Measurements from ENCODE around the gene ULK4. TPM values are rescaled to one million over a fixed set of nuclear protein-coding genes. Genes with fewer than 3 reads are reported as not detected.

ULK4 gene
- total and polyA plus RNA-seq, 9 of the 15 experiments (the other 6 are each of a cell fraction or from before 2014, with no cell fraction given) = 3.0 to 5.9 (median 3.5) TPM

DNA sequence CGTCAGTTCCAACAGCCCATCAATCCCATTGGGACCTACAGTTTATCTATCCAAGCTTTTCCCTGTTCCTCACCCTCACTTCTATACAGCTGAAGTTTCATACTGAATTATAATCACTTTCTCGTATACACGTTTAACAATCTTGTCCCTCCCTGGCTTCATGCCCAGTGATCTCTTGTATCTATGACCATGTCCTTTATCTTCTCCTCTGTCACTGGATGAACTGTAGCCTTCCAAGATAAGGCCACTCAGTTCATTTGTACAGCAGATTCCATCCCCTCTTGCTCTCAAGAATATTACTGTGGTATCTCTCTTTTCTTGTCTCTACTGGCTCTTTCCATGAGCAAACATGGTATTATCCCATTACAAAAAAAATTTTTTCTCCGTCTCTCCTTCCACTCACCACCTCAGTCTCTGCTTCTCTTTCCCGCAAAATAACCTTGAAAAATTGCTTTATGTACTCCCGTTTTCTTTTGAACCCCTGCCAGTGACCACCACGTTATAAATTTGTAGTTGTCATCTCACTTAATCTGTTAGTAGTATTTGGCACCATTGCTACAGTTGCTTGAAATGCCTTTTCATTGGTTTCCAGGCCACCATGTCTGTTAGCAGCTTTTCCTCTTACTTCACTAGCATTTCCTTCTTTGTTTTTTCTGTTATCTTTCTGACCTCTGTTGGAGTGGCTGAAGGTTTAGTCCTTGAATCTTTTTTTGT lies 753.2 kb downstream of the ULK4 start:
- BruUV-seq (replicated peaks) = no TSS peak
- intact Hi-C loops (cut with micrococcal nuclease) = loop anchor here (10.0 kb wide), 1 partner anchor 624 kb away; no protein-coding TSS in a partner anchor
- in situ Hi-C loops (cut with MboI) = no loop called here
- DNase-seq (ENCODE audit: extremely low read depth in 1 of 4, low spot score in 3 of 4) = peak in 2 of 4 experiments; percentile 22 to 59
- WGBS (ENCODE audit: insufficient coverage, low coverage, missing lambda C conversion rate) = 12% methylated on average over 7 of the region's 7 CpGs
- Histone ChIP-seq H3K27me3 (ENCODE audit: control insufficient read depth in 2 of 2, insufficient read depth in 2 of 2, low read length in 2 of 2) (no peaks in the 10 kb centered on the region), H3K4me2 (ENCODE audit: insufficient read depth, low read length) (no peak overlapping the region), H3K4me3 (no peak overlapping the region), H3K79me2 (ENCODE audit: control insufficient read depth, insufficient read depth, low read length) (peaks cover 97% of the 10 kb centered on the region), H3K27ac (ENCODE audit: extremely low read depth, low read depth, low read length) (no peak overlapping the region), H3K36me3 (ENCODE audit: control insufficient read depth, insufficient read depth, low read length) (no peaks in the 10 kb centered on the region; the same call in 2 of the 3 replicates), H3K4me1 (replicated peaks in 1 of 2; ENCODE audit: control insufficient read depth in 2 of 2, insufficient read depth in 2 of 2, low read length in 2 of 2) (peaks cover 7 to 30% of the 10 kb centered on the region in 2 experiments; a peak in 4 of 5 replicates), H3K9ac (ENCODE audit: insufficient read depth in 1 of 2, low read depth in 2 of 2, low read length in 2 of 2) (no peak overlapping the region), H4K20me1 (replicated peaks; ENCODE audit: control insufficient read depth, insufficient read depth, low read length) (peaks cover 74% of the 10 kb centered on the region), H2AFZ (ENCODE audit: low read depth, low read length) (no peak overlapping the region), H3K9me1 (ENCODE audit: control insufficient read depth, insufficient read depth, low read length) (no peaks in the 10 kb centered on the region), H3K9me3 (replicated peaks; ENCODE audit: control insufficient read depth, insufficient read depth, low read depth, low read length) (no peaks in the 10 kb centered on the region)
- POLR2A ChIA-PET = interaction anchor here (0.6 to 5.4 kb wide), 2 partner anchors 9 to 23 kb away, joined by 3 to 33 read pairs; partner anchors contain the start of gene CTNNB1
- FAIRE-seq = peak; percentile 15
- CTCF ChIA-PET (ENCODE audit: low intra/inter-chr PET ratio) = no interaction called here
- peak; percentile 37 for ATAC-seq
- peak; percentile 34 to 47; a peak in 2 of 4 replicates for TF ChIP-seq KDM1A (IDR thresholded peaks at IDR 0.05)
- peak; percentile 37; the same call in 1 of the 2 replicates for TF ChIP-seq JUND (IDR thresholded peaks at IDR 0.05; ENCODE audit: borderline replicate concordance, low read depth, low read length)
- no peak; the same call in 2 of the 3 replicates for TF ChIP-seq JUND (tag; IDR thresholded peaks at IDR 0.05; ENCODE audit: borderline replicate concordance, low read depth, low read length)
- TF ChIP-seq SMARCA4 (IDR thresholded peaks at IDR 0.05) = peak; percentile 36; the same call in 1 of the 2 replicates
- peak; percentile 82 for TF ChIP-seq NFIC (IDR thresholded peaks at IDR 0.05)
- TF ChIP-seq ARID1B (IDR thresholded peaks at IDR 0.05) = peak; percentile 49; the same call in 1 of the 2 replicates
- TF ChIP-seq NCOA4 (IDR thresholded peaks at IDR 0.05; ENCODE audit: partially characterized antibody) = no peak
- peak; percentile 20; the same call in 1 of the 2 replicates for TF ChIP-seq CBFA2T2 (conservative IDR thresholded peaks at IDR 0.05)
- no peak for TF ChIP-seq TARDBP (IDR thresholded peaks at IDR 0.05)
- TF ChIP-seq, protein P1, sequence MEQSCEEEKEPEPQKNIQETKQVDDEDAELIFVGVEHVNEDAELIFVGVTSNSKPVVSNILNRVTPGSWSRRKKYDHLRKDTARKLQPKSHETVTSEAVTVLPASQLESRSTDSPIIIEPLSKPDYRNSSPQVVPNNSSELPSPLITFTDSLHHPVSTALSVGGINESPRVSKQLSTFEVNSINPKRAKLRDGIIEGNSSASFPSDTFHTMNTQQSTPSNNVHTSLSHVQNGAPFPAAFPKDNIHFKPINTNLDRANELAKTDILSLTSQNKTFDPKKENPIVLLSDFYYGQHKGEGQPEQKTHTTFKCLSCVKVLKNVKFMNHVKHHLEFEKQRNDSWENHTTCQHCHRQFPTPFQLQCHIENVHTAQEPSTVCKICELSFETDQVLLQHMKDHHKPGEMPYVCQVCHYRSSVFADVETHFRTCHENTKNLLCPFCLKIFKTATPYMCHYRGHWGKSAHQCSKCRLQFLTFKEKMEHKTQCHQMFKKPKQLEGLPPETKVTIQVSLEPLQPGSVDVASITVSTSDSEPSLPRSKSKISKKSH (CRISPR knock-in tag; IDR thresholded peaks at IDR 0.05) = no peak
- no peak for TF ChIP-seq HCFC1 (IDR thresholded peaks at IDR 0.05; ENCODE audit: low read depth, low read length)
- TF ChIP-seq SOX6 (IDR thresholded peaks at IDR 0.05) = peak; percentile 38; the same call in 1 of the 2 replicates
- TF ChIP-seq ESRRB (CRISPR knock-in tag; IDR thresholded peaks at IDR 0.05; ENCODE audit: borderline replicate concordance) = no peak
- no peak for TF ChIP-seq PML (IDR thresholded peaks at IDR 0.05; ENCODE audit: low read length)
- TF ChIP-seq, protein P2, sequence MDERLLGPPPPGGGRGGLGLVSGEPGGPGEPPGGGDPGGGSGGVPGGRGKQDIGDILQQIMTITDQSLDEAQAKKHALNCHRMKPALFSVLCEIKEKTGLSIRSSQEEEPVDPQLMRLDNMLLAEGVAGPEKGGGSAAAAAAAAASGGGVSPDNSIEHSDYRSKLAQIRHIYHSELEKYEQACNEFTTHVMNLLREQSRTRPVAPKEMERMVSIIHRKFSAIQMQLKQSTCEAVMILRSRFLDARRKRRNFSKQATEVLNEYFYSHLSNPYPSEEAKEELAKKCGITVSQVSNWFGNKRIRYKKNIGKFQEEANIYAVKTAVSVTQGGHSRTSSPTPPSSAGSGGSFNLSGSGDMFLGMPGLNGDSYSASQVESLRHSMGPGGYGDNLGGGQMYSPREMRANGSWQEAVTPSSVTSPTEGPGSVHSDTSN (CRISPR knock-in tag; IDR thresholded peaks at IDR 0.05; ENCODE audit: low read depth) = no peak
- TF ChIP-seq, protein P2 (tag; conservative IDR thresholded peaks at IDR 0.05; ENCODE audit: low read depth) = peak; percentile 62; the same call in 1 of the 2 replicates
- TF ChIP-seq ZNF197 (CRISPR knock-in tag; IDR thresholded peaks at IDR 0.05; ENCODE audit: low read depth) = no peak
- no peak for TF ChIP-seq BACH1 (tag; IDR thresholded peaks at IDR 0.05)
- no peak for TF ChIP-seq MIER1 (IDR thresholded peaks at IDR 0.05; ENCODE audit: low read depth)
- TF ChIP-seq RCOR1 (IDR thresholded peaks at IDR 0.05; ENCODE audit: borderline replicate concordance in 1 of 2, low read depth in 2 of 2, low read length in 2 of 2) = peak in 1 of 2 experiments; percentile 77; a peak in 2 of 4 replicates
- no peak for TF ChIP-seq ZSCAN29 (IDR thresholded peaks at IDR 0.05)

All from K562 (cell line).